Measurements from ENCODE around the gene PCDHGA10.
"Not testable (repeated sequence)": the region's sequence is repeated elsewhere in the genome, so short reads cannot be mapped to it uniquely, and the experiment has no call there.

Gene PCDHGA10

DNA sequence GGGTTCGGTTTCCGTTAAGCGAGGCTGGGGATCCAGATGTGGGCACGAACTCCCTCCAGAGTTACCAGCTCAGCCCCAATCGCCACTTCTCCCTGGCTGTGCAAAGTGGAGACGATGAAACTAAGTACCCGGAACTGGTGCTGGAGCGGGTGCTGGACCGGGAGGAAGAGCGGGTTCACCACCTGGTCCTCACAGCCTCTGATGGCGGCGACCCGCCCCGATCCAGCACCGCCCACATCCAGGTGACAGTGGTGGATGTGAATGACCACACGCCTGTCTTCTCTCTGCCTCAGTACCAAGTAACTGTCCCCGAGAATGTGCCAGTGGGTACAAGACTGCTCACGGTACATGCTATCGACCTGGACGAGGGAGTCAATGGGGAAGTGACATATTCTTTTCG lies 29.4 kb upstream of the PCDHGA10 start:
- no peak for TF ChIP-seq CTCF (IDR thresholded peaks at IDR 0.05; ENCODE audit: low read depth, low read length, missing control alignments)
- no peaks in the 10 kb centered on the region for H3K27me3 ChIP-seq (replicated peaks)
- in situ Hi-C loops (cut with HindIII; ENCODE audit: low pct_ligation_motif_present, low sequenced_read_pairs) = no loop called here
- no peak overlapping the region for H3K27ac ChIP-seq
- no peak for DNase-seq
- no peaks in the 10 kb centered on the region for H3K36me3 ChIP-seq (replicated peaks)
- H3K4me3 ChIP-seq (ENCODE audit: low read depth, low read length) = no peak overlapping the region

DNA sequence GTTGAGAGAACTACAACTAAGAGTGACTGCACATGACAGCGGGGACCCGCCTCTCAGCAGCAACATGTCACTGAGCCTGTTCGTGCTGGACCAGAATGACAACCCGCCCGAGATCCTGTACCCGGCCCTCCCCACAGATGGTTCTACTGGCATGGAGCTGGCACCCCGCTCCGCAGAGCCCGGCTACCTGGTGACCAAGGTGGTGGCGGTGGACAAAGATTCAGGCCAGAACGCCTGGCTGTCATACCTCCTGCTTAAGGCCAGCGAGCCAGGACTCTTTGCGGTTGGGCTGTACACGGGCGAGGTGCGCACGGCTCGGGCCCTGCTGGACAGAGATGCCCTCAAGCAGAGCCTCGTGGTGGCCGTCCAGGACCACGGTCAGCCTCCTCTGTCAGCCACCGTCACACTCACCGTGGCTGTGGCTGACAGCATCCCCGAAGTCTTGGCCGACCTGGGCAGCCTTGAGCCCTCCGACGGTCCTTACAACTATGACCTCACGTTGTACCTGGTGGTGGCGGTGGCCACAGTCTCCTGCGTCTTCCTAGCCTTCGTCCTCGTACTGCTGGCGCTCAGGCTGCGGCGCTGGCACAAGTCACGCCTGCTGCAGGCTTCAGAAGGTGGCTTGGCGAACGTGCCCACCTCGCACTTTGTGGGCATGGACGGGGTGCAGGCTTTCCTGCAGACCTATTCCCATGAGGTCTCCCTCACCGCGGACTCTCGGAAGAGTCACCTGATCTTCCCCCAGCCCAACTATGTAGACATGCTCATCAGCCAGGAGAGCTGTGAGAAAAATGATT lies 28.1 kb upstream of the PCDHGA10 start:
- no peak overlapping the region for H3K27ac ChIP-seq
- no peaks in the 10 kb centered on the region for H3K27me3 ChIP-seq (replicated peaks)
- TF ChIP-seq CTCF (IDR thresholded peaks at IDR 0.05; ENCODE audit: low read depth, low read length, missing control alignments) = no peak
- no peak overlapping the region for H3K4me3 ChIP-seq (ENCODE audit: low read depth, low read length)
- DNase-seq = no peak
- in situ Hi-C loops (cut with HindIII; ENCODE audit: low pct_ligation_motif_present, low sequenced_read_pairs) = no loop called here
- no peaks in the 10 kb centered on the region for H3K36me3 ChIP-seq (replicated peaks)

- H3K27ac ChIP-seq; H3K27me3 ChIP-seq (replicated peaks); H3K36me3 ChIP-seq (replicated peaks); in situ Hi-C loops (cut with HindIII; ENCODE audit: low pct_ligation_motif_present, low sequenced_read_pairs): not testable (repeated sequence)
- TF ChIP-seq CTCF (IDR thresholded peaks at IDR 0.05; ENCODE audit: low read depth, low read length, missing control alignments) = peak; percentile 61
- peak within 1 kb of the TSS; percentile 30 for H3K4me3 ChIP-seq (ENCODE audit: low read depth, low read length)
- peak; percentile 40 for DNase-seq
Observed at GRCh38 chr5:141387557-141388311, 25.1 kb upstream of the PCDHGA10 start, which contains the start of gene PCDHGB4. TSS of gene PCDHGB4 (plus strand) at chr5:141387698. CDS start at chr5:141387885, 187 bp downstream.

DNA sequence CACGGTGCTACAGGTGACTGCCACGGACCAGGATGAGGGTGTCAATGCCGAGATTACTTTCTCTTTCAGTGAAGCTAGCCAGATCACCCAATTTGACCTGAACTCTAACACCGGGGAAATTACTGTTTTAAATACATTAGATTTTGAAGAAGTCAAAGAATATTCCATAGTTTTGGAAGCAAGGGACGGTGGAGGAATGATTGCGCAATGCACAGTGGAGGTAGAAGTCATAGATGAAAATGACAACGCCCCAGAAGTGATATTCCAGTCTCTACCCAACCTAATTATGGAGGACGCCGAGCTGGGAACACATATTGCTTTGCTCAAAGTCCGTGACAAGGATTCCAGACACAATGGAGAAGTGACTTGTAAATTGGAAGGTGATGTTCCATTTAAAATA lies 24.1 kb upstream of the PCDHGA10 start:
- H3K27me3 ChIP-seq (replicated peaks) = no peaks in the 10 kb centered on the region

More for the DNA sequence above, 24.1 kb upstream of the PCDHGA10 start:
- DNase-seq = no peak
- Histone ChIP-seq H3K27ac (no peak overlapping the region), H3K4me3 (ENCODE audit: low read depth, low read length) (no peak overlapping the region), H3K36me3 (replicated peaks) (no peaks in the 10 kb centered on the region)
- no peak for TF ChIP-seq CTCF (IDR thresholded peaks at IDR 0.05; ENCODE audit: low read depth, low read length, missing control alignments)
- in situ Hi-C loops (cut with HindIII; ENCODE audit: low pct_ligation_motif_present, low sequenced_read_pairs) = no loop called here

Measured in brain microvascular endothelial cell (primary cell).